ENCODE results near the gene NUFIP1. TPM values are rescaled to one million over a fixed set of nuclear protein-coding genes. Genes with fewer than 3 reads are reported as not detected.
A peak's percentile ranks its signal among the peaks of the same experiment; 100 is the strongest.
"Not testable (repeated sequence)": the region's sequence is repeated elsewhere in the genome, so short reads cannot be mapped to it uniquely, and the experiment has no call there.

NUFIP1 gene
- polyA plus RNA-seq, 1 donor: 7.2 TPM

GRCh38 chr13:44920013-44920412 lies 69.3 kb downstream of the NUFIP1 start:
- DNase-seq (ENCODE audit: low read depth): no peak

- no peak for DNase-seq (ENCODE audit: low read depth)
Observed at GRCh38 chr13:44919104-44919804, 70.0 kb downstream of the NUFIP1 start.

- DNase-seq (ENCODE audit: low read depth): no peak
Observed at GRCh38 chr13:44918326-44919103, 70.8 kb downstream of the NUFIP1 start.

- DNase-seq (ENCODE audit: low read depth): peak; percentile 99
Observed at GRCh38 chr13:44917589-44918325, 71.5 kb downstream of the NUFIP1 start.

- no peak for DNase-seq (ENCODE audit: low read depth)
Observed at GRCh38 chr13:44912278-44913016, 76.8 kb downstream of the NUFIP1 start.

GRCh38 chr13:44908712-44909111 lies 80.6 kb downstream of the NUFIP1 start:
- no peak for DNase-seq (ENCODE audit: low read depth)

GRCh38 chr13:44908266-44908665 lies 81.0 kb downstream of the NUFIP1 start:
- DNase-seq (ENCODE audit: low read depth): no peak

GRCh38 chr13:44906713-44907112 lies 82.6 kb downstream of the NUFIP1 start:
- DNase-seq (ENCODE audit: low read depth): peak; percentile 93

GRCh38 chr13:44906230-44906629 lies 83.0 kb downstream of the NUFIP1 start:
- DNase-seq (ENCODE audit: low read depth): no peak

- no peak for DNase-seq (ENCODE audit: low read depth)
Observed at GRCh38 chr13:44905556-44905955, 83.7 kb downstream of the NUFIP1 start.

- DNase-seq (ENCODE audit: low read depth): peak; percentile 96
Observed at GRCh38 chr13:44904967-44905366, 84.3 kb downstream of the NUFIP1 start.

- peak; percentile 96 for DNase-seq (ENCODE audit: low read depth)
Observed at GRCh38 chr13:44903574-44903985, 85.7 kb downstream of the NUFIP1 start.

GRCh38 chr13:44902738-44903137 lies 86.5 kb downstream of the NUFIP1 start:
- DNase-seq (ENCODE audit: low read depth): no peak

- DNase-seq (ENCODE audit: low read depth): no peak
Observed at GRCh38 chr13:44899967-44900366, 89.3 kb downstream of the NUFIP1 start.

- DNase-seq (ENCODE audit: low read depth): not testable (repeated sequence)
Observed at GRCh38 chr13:44898308-44898707, 91.0 kb downstream of the NUFIP1 start.

- DNase-seq (ENCODE audit: low read depth): no peak
Observed at GRCh38 chr13:44895953-44896335, 93.3 kb downstream of the NUFIP1 start.

GRCh38 chr13:44895264-44895952 lies 93.9 kb downstream of the NUFIP1 start:
- DNase-seq (ENCODE audit: low read depth): no peak

- DNase-seq (ENCODE audit: low read depth): no peak
Observed at GRCh38 chr13:44894001-44894770, 95.1 kb downstream of the NUFIP1 start.

Data from forelimb muscle (tissue), 1 donor.